Nephron progenitor cell (in vitro differentiated cells): Measurements from ENCODE around the gene AMN1.

ENCODE experiments used
- DNase-seq: peaks from one replicate; pipeline ENCODE4 v3.0.0; 2021
- H3K27ac Mint-ChIP-seq: 2 replicates; pipeline ENCODE4 v1.8.0; 2021; ENCODE audit warnings: mild to moderate bottlenecking, moderate library complexity, mixed read lengths
- H3K27me3 Mint-ChIP-seq: 2 replicates; pipeline ENCODE4 v1.8.0; 2021; ENCODE audit warnings: mild to moderate bottlenecking, low read depth, mixed read lengths; ENCODE audit not compliant: poor library complexity
- H3K36me3 Mint-ChIP-seq: 2 replicates; pipeline ENCODE4 v1.8.0; 2021; ENCODE audit warnings: low read depth, mixed read lengths
- H3K4me1 Mint-ChIP-seq: 2 replicates; pipeline ENCODE4 v1.8.0; 2021; ENCODE audit warnings: mixed read lengths
- H3K4me3 Mint-ChIP-seq: 2 replicates; pipeline ENCODE4 v1.8.0; 2021; ENCODE audit warnings: mild to moderate bottlenecking, moderate library complexity, mixed read lengths
- H3K9me3 Mint-ChIP-seq: 2 replicates; pipeline ENCODE4 v1.8.0; 2021; ENCODE audit warnings: mild to moderate bottlenecking, moderate library complexity, mixed read lengths
- CTCF ChIP-seq: fragments of 200-600 bp; sonication (generic); IDR thresholded peaks from 2 replicates; pipeline ENCODE4 v1.5.0; 2021; ENCODE audit warnings: antibody characterized with exemption

Gene AMN1

GRCh38 chr12:31669020-31669419, 59.8 kb downstream of the AMN1 start:
- peaks cover 69% of the 10 kb centered on the region for H3K36me3 Mint-ChIP-seq
- DNase-seq = no peak
- H3K27ac Mint-ChIP-seq = no peak overlapping the region
- no peak overlapping the region for H3K4me3 Mint-ChIP-seq
- no peaks in the 10 kb centered on the region for H3K27me3 Mint-ChIP-seq
- peaks cover 47% of the 10 kb centered on the region for H3K9me3 Mint-ChIP-seq
- TF ChIP-seq CTCF = no peak
- H3K4me1 Mint-ChIP-seq = no peaks in the 10 kb centered on the region

GRCh38 chr12:31664038-31664437, 64.8 kb downstream of the AMN1 start:
- H3K36me3 Mint-ChIP-seq = peaks cover 34% of the 10 kb centered on the region
- no peak for TF ChIP-seq CTCF
- H3K4me3 Mint-ChIP-seq = no peak overlapping the region
- no peak for DNase-seq
- no peaks in the 10 kb centered on the region for H3K27me3 Mint-ChIP-seq
- H3K9me3 Mint-ChIP-seq = peaks cover 36% of the 10 kb centered on the region
- peaks cover 5% of the 10 kb centered on the region for H3K4me1 Mint-ChIP-seq
- H3K27ac Mint-ChIP-seq = no peak overlapping the region

DNA sequence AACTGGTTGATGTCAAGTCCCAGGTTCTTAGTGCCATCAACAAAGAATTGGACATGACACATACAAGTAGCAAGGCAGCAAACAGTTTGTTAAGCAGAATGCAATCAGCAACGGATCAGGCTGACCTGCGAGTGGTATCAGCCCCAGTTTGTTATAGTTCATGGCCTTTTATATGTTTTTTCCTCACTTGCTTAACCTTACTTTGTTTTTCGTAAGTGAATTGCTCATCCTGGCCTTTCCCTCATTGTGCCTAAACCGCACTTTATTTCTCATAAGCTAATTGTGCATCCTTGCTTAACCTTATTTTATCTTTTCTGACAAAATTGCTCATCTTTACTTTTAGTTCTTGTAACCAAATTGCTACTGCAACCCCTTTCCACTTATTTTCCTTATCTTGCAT, 65.2 kb downstream of the AMN1 start:
- no peak for DNase-seq
- Mint-ChIP-seq H3K4me1 (peaks cover 7% of the 10 kb centered on the region), H3K4me3 (no peak overlapping the region), H3K9me3 (peaks cover 32% of the 10 kb centered on the region), H3K27me3 (no peaks in the 10 kb centered on the region), H3K36me3 (peaks cover 29% of the 10 kb centered on the region), H3K27ac (no peak overlapping the region)
- TF ChIP-seq CTCF = no peak

DNA sequence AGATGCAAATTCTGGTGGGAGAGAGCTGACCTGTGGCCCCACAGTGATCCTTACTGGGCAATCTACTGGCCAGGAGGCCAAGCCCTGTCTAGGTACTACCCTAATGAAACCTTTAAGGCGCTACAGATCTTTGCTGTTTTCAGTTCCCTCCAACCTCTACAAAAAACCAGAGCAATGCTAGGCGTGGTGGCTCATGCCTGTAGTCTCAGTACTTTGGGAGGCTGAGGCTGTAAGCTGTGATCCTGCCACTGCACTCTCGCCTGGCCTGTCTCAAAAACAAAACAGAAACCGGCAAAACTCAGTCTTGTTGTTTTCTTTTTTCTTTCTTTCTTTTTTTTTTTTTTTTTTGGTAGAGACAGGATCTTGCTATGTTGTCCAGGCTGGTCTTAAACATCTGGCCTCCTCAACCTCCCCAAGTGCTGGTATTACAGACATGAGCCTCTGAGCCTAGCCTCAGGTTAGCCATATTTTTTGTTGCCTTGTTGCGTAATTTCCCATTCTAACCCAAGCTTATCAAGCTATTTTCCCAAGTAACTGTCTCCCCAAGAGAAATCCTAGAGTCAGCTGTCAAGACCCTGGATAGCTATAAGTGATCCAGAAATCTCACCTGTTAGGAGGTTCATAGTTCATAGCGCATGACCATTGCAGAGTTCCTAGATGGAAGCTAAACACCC, 66.5 kb downstream of the AMN1 start:
- no peak for DNase-seq
- Mint-ChIP-seq H3K36me3 (peaks cover 22% of the 10 kb centered on the region), H3K4me1 (peaks cover 16% of the 10 kb centered on the region), H3K9me3 (peaks cover 22% of the 10 kb centered on the region), H3K27ac (no peak overlapping the region), H3K4me3 (no peak overlapping the region), H3K27me3 (no peaks in the 10 kb centered on the region)
- TF ChIP-seq CTCF = no peak

DNA sequence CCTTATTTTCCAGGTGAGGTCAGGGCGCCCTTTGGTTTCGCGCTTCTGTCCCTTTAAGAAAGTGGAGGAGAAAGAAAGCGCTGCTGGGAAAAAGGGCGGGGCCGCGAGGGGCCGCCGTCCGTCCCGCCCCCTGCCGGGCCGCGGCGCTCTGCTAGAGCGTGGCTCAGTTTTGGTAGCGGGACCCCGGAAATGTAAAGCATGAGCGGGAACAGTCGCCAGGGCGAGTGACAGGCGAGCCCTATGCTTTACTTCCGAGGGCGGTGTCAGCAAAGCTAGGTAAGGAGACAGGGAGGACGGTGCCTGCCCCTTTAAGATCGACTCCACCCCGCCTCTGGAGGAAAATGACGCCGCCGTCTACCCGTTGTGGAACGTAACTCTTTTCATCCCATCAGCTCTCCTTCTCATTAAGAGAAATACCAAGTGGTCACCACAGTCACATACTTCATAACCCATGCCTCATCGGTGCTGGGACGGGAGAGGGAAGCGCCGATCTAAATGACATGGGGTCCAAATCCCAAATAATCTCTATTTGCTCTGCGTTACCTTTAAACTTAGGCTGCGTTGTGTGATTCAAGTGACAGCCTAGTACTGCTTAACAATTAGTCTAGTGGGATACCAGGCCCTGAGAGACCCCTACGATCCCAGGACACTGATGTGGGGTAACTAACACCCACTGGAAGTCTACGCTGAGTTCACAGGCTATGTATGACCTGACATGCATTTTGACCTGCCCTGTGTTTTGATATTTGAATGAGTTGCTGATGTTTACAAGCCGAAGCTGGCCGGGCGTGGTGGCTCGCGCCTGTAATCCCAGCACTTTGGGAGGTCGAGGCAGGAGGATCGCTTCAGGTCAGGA, 69.5 kb downstream of the AMN1 start, which contains the start of gene ETFBKMT:
TSS of gene ETFBKMT (plus strand) at position 602 of the 856 bp plus-strand sequence. CDS start 2,266 bp downstream, outside the sequence.
- Mint-ChIP-seq H3K27ac (peak within 1 kb of the TSS; percentile 90), H3K4me3 (peak within 1 kb of the TSS; percentile 97), H3K36me3 (peaks cover 11% of the 10 kb centered on the region), H3K9me3 (peaks cover 4% of the 10 kb centered on the region), H3K4me1 (peaks cover 34% of the 10 kb centered on the region), H3K27me3 (no peaks in the 10 kb centered on the region)
- peak; percentile 14 for TF ChIP-seq CTCF
- DNase-seq = peak; percentile 84
